K562 (cell line): ENCODE data around the gene GNG7. TPM values are rescaled to one million over a fixed set of nuclear protein-coding genes. Genes with fewer than 3 reads are reported as not detected.

Source experiments
- ATAC-seq: fragments of 200-7000 bp; cut with Tn5 transposase; 3 replicates; pipeline ENCODE4 v1.9.1; 2020; ENCODE audit warnings: moderate library complexity
- BruUV-seq: library from RNA; stranded (reverse); fragments of 400-500 nt; replicated peaks from 2 replicates; lab custom pipeline; 2021; lab: Mats Ljungman, UMichigan
- CTCF ChIA-PET: fragments of 300-600 bp; formaldehyde crosslinking; extraction: SDS; loops from one replicate; lab custom pipeline; 2021; ENCODE audit warnings: low intra/inter-chr PET ratio; lab: Yijun Ruan, JAX
- POLR2A ChIA-PET: fragments of 300-600, 350-650 bp; sonication (Branson Sonifier 250); formaldehyde crosslinking; extraction: SDS; loops from one replicate; lab custom pipeline; 2021; ENCODE audit warnings: antibody characterized with exemption, inconsistent platforms; lab: Yijun Ruan, JAX
- DNase-seq, 4 experiments: peaks; one replicate each; pipeline versions ENCODE4 v3.0.0 to v3.0.0-alpha.2; 2011 to 2018; ENCODE audit warnings: low spot score in 3 of 4, mixed read lengths in 3 of 4; ENCODE audit errors: extremely low read depth in 1 of 4
- FAIRE-seq: peaks from 2 replicates; lab custom pipeline; 2011; peaks lifted over from hg19 to GRCh38; lab: Jason Lieb, UNC
- H2AFZ ChIP-seq: 2 replicates; pipeline ENCODE4 v1.6.0; 2011; ENCODE audit warnings: low read depth, low read length, control low read depth, inconsistent platforms
- H3K27ac ChIP-seq: fragments of 200-600 bp; 3 replicates; pipeline ENCODE4 v1.8.0; 2011; ENCODE audit warnings: low read depth, mild to moderate bottlenecking, control low read depth, inconsistent platforms, low read length, moderate library complexity, mixed read lengths; ENCODE audit errors: extremely low read depth
- H3K27me3 ChIP-seq, 2 experiments: fragments of 300-600 bp in 1 of 2; 2 replicates in 1 of 2; 3 replicates in 1 of 2; pipeline versions ENCODE4 v1.6.0 to v1.8.0; 2011; ENCODE audit warnings: inconsistent platforms in 2 of 2, low read length in 2 of 2, mild to moderate bottlenecking in 1 of 2, mixed read lengths in 1 of 2, moderate library complexity in 1 of 2; ENCODE audit not compliant: control insufficient read depth in 2 of 2, insufficient read depth in 2 of 2
- H3K36me3 ChIP-seq: fragments of 300-600 bp; 3 replicates; pipeline ENCODE4 v1.8.0; 2011; ENCODE audit warnings: mild to moderate bottlenecking, low read length, inconsistent platforms; ENCODE audit not compliant: control insufficient read depth, insufficient read depth
- H3K4me1 ChIP-seq, 2 experiments: fragments of 200-600 bp in 1 of 2; replicated peaks in 1 of 2; 2 replicates in 1 of 2; 3 replicates in 1 of 2; pipeline versions ENCODE4 v1.5.1 to v1.8.0; 2011; ENCODE audit warnings: inconsistent platforms in 2 of 2, low read length in 2 of 2, mild to moderate bottlenecking in 1 of 2, mixed read lengths in 1 of 2, moderate library complexity in 1 of 2; ENCODE audit not compliant: control insufficient read depth in 2 of 2, insufficient read depth in 2 of 2
- H3K4me2 ChIP-seq: 2 replicates; pipeline ENCODE4 v1.6.1; 2011; ENCODE audit warnings: low read length, control low read depth, inconsistent platforms, mixed read lengths; ENCODE audit not compliant: insufficient read depth
- H3K4me3 ChIP-seq: fragments of 200-600 bp; sonication (generic), shearing (Covaris generic); 2 replicates; pipeline ENCODE4 v1.5.1; 2016; ENCODE audit warnings: control low read depth, inconsistent platforms
- H3K79me2 ChIP-seq: fragments of 200-600 bp; 3 replicates; pipeline ENCODE4 v1.8.0; 2011; ENCODE audit warnings: low read length, inconsistent platforms; ENCODE audit not compliant: control insufficient read depth, insufficient read depth
- H3K9ac ChIP-seq, 2 experiments: 2 replicates each; pipeline versions ENCODE4 v1.6.0 to v1.6.1; 2011; ENCODE audit warnings: low read depth in 2 of 2, low read length in 2 of 2, control low read depth in 1 of 2, inconsistent platforms in 1 of 2, mild to moderate bottlenecking in 1 of 2, mixed read lengths in 1 of 2; ENCODE audit not compliant: insufficient read depth in 1 of 2
- H3K9me1 ChIP-seq: one replicate; pipeline ENCODE4 v1.6.0; 2011; ENCODE audit warnings: inconsistent platforms, mild to moderate bottlenecking, low read length, moderate library complexity; ENCODE audit not compliant: control insufficient read depth, insufficient read depth
- H3K9me3 ChIP-seq: replicated peaks from 2 replicates; pipeline ENCODE4 v1.5.1; 2011; ENCODE audit warnings: low read depth, low read length, inconsistent platforms; ENCODE audit not compliant: control insufficient read depth, insufficient read depth
- H4K20me1 ChIP-seq: replicated peaks from 2 replicates; pipeline ENCODE4 v1.6.1; 2011; ENCODE audit warnings: low read length, inconsistent platforms, mixed read lengths; ENCODE audit not compliant: control insufficient read depth, insufficient read depth
- ERF ChIP-seq: fragments of 450-650 bp; formaldehyde crosslinking; IDR thresholded peaks from 2 replicates; pipeline ENCODE4 v1.4.0; 2020; ENCODE audit warnings: mild to moderate bottlenecking, mixed read lengths
- GTF2F1 ChIP-seq: IDR thresholded peaks from 2 replicates; pipeline ENCODE4 v1.6.1; 2011; ENCODE audit warnings: low read depth, low read length, improper control_type of control experiment
- LCOR ChIP-seq: sonication (generic); formaldehyde crosslinking; IDR thresholded peaks from 2 replicates; pipeline ENCODE4 v1.8.0; 2022; ENCODE audit warnings: mild to moderate bottlenecking, missing genetic modification reagents
- NFE2 ChIP-seq: IDR thresholded peaks from 2 replicates; pipeline ENCODE4 v1.6.1; 2014; ENCODE audit warnings: antibody characterized with exemption, low read depth
- SMAD4 ChIP-seq: fragments of 250-450 bp; sonication (Bioruptor Pico); conservative IDR thresholded peaks from 2 replicates; pipeline ENCODE4 v1.8.0; 2021; ENCODE audit warnings: inconsistent platforms, mild to moderate bottlenecking, moderate library complexity
- SMC3 ChIP-seq: conservative IDR thresholded peaks from 2 replicates; pipeline ENCODE4 v1.6.1; 2011; ENCODE audit warnings: low read depth, low read length, improper control_type of control experiment; ENCODE audit not compliant: insufficient read depth
- TCF3 ChIP-seq: sonication (generic); formaldehyde crosslinking; IDR thresholded peaks from 2 replicates; pipeline ENCODE4 v1.4.0; 2020; ENCODE audit warnings: mild to moderate bottlenecking, missing genetic modification reagents
- TFAP4 ChIP-seq: sonication (generic); formaldehyde crosslinking; IDR thresholded peaks from 2 replicates; pipeline ENCODE4 v1.8.0; 2022; ENCODE audit warnings: missing genetic modification reagents, mild to moderate bottlenecking, moderate library complexity, borderline replicate concordance
- TRIM24 ChIP-seq, 2 experiments: fragments of 450-650 bp; IDR thresholded peaks; 2 replicates each; pipeline ENCODE4 v1.6.1; 2016
- ZNF121 ChIP-seq: sonication (generic); formaldehyde crosslinking; conservative IDR thresholded peaks from 2 replicates; pipeline ENCODE4 v1.8.0; 2022; ENCODE audit warnings: missing genetic modification reagents
- ZNF184 ChIP-seq: sonication (generic); formaldehyde crosslinking; IDR thresholded peaks from 2 replicates; pipeline ENCODE4 v1.5.0; 2020; ENCODE audit warnings: missing genetic modification reagents
- ZNF263 ChIP-seq: sonication (generic); formaldehyde crosslinking; IDR thresholded peaks from 2 replicates; pipeline ENCODE4 v1.8.0; 2022; ENCODE audit warnings: mild to moderate bottlenecking, missing genetic modification reagents, borderline replicate concordance
- ZNF785 ChIP-seq: fragments of 250-450 bp; sonication (Bioruptor Pico); IDR thresholded peaks from 2 replicates; pipeline ENCODE4 v1.4.0; 2020; ENCODE audit warnings: mild to moderate bottlenecking
- WGBS: fragments of 100-300 bp; shearing (Covaris generic); methylation state at CpG from one replicate; pipeline ENCODE4 v1.1.6; 2016; ENCODE audit warnings: low coverage, mixed read lengths; ENCODE audit not compliant: insufficient coverage; ENCODE audit errors: missing lambda C conversion rate; 5-methylcytosine and 5-hydroxymethylcytosine counted together
- in situ Hi-C: fragments of 300-500 bp; cut with MboI; formaldehyde crosslinking; loops from 4 replicates; pipeline ENCODE4 v1.15.0; 2018; ENCODE audit warnings: inconsistent platforms, mixed read lengths
- intact Hi-C: fragments of 100-400 bp; cut with micrococcal nuclease; formaldehyde crosslinking; loops from 2 replicates; pipeline ENCODE4 v1.14.2; 2022
- polyA plus RNA-seq, 8 experiments: library from polyadenylated mRNA; depleted of rRNA in 4 of 8; stranded (reverse) in 5 of 8; unstranded in 3 of 8; fragments of >200 nt; fragmentation: Nextera tagmentation in 2 of 8; fragmentation: Illumina TruSeq in 1 of 8; extraction: Ambion mirVana in 2 of 8; extraction: Trizol in 1 of 8; gene quantifications; 2 replicates each; pipeline versions ENCODE4 v1.2.1 to v1.2.3, GENCODE V29; 2011 to 2014; ENCODE audit warnings: inconsistent platforms in 1 of 8, missing spikeins in 1 of 8
- total RNA-seq, 7 experiments: library from RNA; depleted of rRNA in 6 of 7; stranded (reverse); fragments of >200 nt in 6 of 7; fragmentation: Illumina TruSeq in 2 of 7; extraction: Trizol in 2 of 7; gene quantifications; 2 replicates each; pipeline versions ENCODE4 v1.2.1 to v1.2.3, GENCODE V29; 2011 to 2021; ENCODE audit warnings: low replicate concordance in 1 of 7

The GNG7 gene
- total and polyA plus RNA-seq, 9 of the 15 experiments (the other 6 are each of a cell fraction or from before 2014, with no cell fraction given) = 0.01 to 0.20 (median 0.06) TPM; not detected in 1

- ChIA-PET POLR2A (interaction anchor here (0.8 to 1.1 kb wide), 2 partner anchors 140 to 327 kb away, joined by 3 to 4 read pairs; partner anchors contain the start of gene GADD45B), CTCF (no interaction called here)
- Histone ChIP-seq H3K27ac (no peak overlapping the region), H3K4me1 (peaks cover 0 to 19% of the 10 kb centered on the region in 2 experiments; a peak in 3 of 5 replicates), H3K4me3 (no peak overlapping the region), H3K9me3 (peaks cover 2% of the 10 kb centered on the region; the same call in 1 of the 2 replicates), H3K9ac (no peak overlapping the region), H4K20me1 (0 out of 2 replicates have a peak, but pooled peaks cover 4% of the 10 kb centered on the region), H3K9me1 (no peaks in the 10 kb centered on the region), H3K79me2 (no peaks in the 10 kb centered on the region), H2AFZ (no peak overlapping the region), H3K36me3 (no peaks in the 10 kb centered on the region), H3K27me3 (peaks cover 2 to 41% of the 10 kb centered on the region in 2 experiments; a peak in 2 of 5 replicates), H3K4me2 (no peak overlapping the region)
- BruUV-seq = no TSS peak
- ATAC-seq (no peak), DNase-seq (no peak), FAIRE-seq (no peak)
- intact Hi-C loops (loop anchor here (10.0 kb wide), 2 partner anchors 221 to 461 kb away; partner anchors contain the start of gene AP3D1), in situ Hi-C loops (no loop called here)
- 9% methylated on average over 6 of the region's 6 CpGs for WGBS
- no peak for TF ChIP-seq TRIM24 (IDR thresholded peaks at IDR 0.05)
- 0 out of 2 replicates have a peak, but pooled peaks have one; percentile 33 for TF ChIP-seq ZNF121 (CRISPR knock-in tag)
These were observed 86.7 kb downstream of the GNG7 start for GRCh38 chr19:2615782-2616181.

- in situ Hi-C loops (loop anchor here (5.0 kb wide), 1 partner anchor 141 kb away; no protein-coding TSS in a partner anchor), intact Hi-C loops (loop anchor here (5.0 to 10.0 kb wide), 3 partner anchors 219 to 459 kb away; partner anchors contain the start of gene AP3D1)
- H3K9me1 ChIP-seq = no peaks in the 10 kb centered on the region
- 0 out of 2 replicates have a peak, but pooled peaks cover 4% of the 10 kb centered on the region for H4K20me1 ChIP-seq
- H2AFZ ChIP-seq = no peak overlapping the region
- no peaks in the 10 kb centered on the region for H3K36me3 ChIP-seq
- no peak overlapping the region for H3K27ac ChIP-seq
- CTCF ChIA-PET = no interaction called here
- peaks cover 9 to 49% of the 10 kb centered on the region in 2 experiments; a peak in 4 of 5 replicates for H3K27me3 ChIP-seq
- H3K4me2 ChIP-seq = no peak overlapping the region
- no TSS peak for BruUV-seq
- 7% methylated on average over 27 of the region's 28 CpGs for WGBS
- peak; percentile 46 for FAIRE-seq
- no peak overlapping the region for H3K9ac ChIP-seq
- peaks cover 2% of the 10 kb centered on the region; the same call in 1 of the 2 replicates for H3K9me3 ChIP-seq
- H3K4me3 ChIP-seq = no peak overlapping the region
- peaks cover 0 to 17% of the 10 kb centered on the region in 2 experiments; a peak in 2 of 5 replicates for H3K4me1 ChIP-seq
- peak; percentile 52 to 71 (median 68) for DNase-seq
- H3K79me2 ChIP-seq = no peaks in the 10 kb centered on the region
- POLR2A ChIA-PET = interaction anchor here (0.6 to 2.3 kb wide), 4 partner anchors 14 to 336 kb away, joined by 3 to 9 read pairs (median 3); partner anchors contain the start of gene GADD45B
- peak; percentile 79 for ATAC-seq
- no peak for TF ChIP-seq TCF3 (CRISPR knock-in tag)
- TF ChIP-seq NFE2 = no peak
- TF ChIP-seq LCOR = no peak
- TF ChIP-seq ZNF785 (CRISPR knock-in tag) = no peak
- 0 out of 2 replicates have a peak, but pooled peaks have one; percentile 36 for TF ChIP-seq SMC3
- TF ChIP-seq TFAP4 = peak; percentile 18; the same call in 1 of the 2 replicates
- no peak for TF ChIP-seq ZNF263
- TF ChIP-seq ZNF184 (CRISPR knock-in tag) = no peak
- TF ChIP-seq GTF2F1 = no peak
- TF ChIP-seq SMAD4 (CRISPR knock-in tag) = no peak
- TF ChIP-seq ERF = no peak
These were observed 88.8 kb downstream of the GNG7 start for GRCh38 chr19:2613507-2614295.
